ENCODE data around the gene ANKS3.

GRCh38 chr16:4656695-4657686 is 77.1 kb downstream of the ANKS3 start:
- TF ChIP-seq CTCF (conservative IDR thresholded peaks at IDR 0.05), result no peak
- TF ChIP-seq EZH2 (IDR thresholded peaks at IDR 0.05; ENCODE audit: low read depth), result no peak
